ENCODE results near the gene DISC1.
A peak's percentile ranks its signal among the peaks of the same experiment; 100 is the strongest.
"Not testable (repeated sequence)": the region's sequence is repeated elsewhere in the genome, so short reads cannot be mapped to it uniquely, and the experiment has no call there.

Gene DISC1

DNA sequence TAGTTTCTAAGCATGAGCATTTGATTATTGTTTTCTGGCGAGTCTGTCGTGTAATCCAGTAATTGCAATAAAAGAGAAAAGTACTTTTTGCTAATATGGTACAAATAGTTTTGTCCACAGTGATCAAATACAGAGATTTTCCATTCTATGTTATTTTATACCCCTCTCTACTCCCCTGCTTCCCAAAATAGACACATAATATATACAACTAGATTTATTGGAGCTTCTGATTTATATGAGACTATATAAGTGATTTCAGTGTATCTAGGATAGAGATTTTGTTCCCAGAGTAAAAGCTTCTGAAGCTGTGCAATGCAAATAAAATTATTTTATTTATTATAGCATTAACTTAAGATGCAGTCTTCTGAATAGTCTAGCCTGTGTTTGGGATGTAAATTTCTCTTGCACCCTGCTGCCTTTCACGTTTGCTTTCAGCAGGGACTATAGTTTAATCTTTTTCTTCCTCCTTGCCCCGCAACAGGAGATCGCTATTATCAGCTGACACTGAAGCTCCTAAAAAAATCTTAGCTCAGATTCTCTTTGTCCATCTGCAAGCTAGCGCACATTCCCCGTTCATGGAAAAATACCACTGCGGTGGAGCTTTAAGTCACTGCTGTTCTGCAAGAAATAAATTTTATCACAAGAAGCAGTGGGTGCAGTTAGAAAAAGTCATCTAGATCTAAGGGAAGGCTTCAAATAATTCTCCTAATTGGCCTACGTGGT lies 273.3 kb downstream of the DISC1 start:
- Mint-ChIP-seq H3K4me1 (peaks cover 9% of the 10 kb centered on the region), H3K9me3 (no peaks in the 10 kb centered on the region), H3K36me3 (peaks cover 2% of the 10 kb centered on the region), H3K27me3 (no peaks in the 10 kb centered on the region), H3K4me3 (no peak overlapping the region), H3K27ac (no peak overlapping the region)
- CTCF ChIA-PET = no interaction called here
- DNase-seq = no peak

- CTCF ChIA-PET = no interaction called here
These were observed 277.0 kb downstream of the DISC1 start for GRCh38 chr1:231903586-231904081.

GRCh38 chr1:231907310-231907709 lies 280.7 kb downstream of the DISC1 start:
- H3K27me3 Mint-ChIP-seq, H3K4me3 Mint-ChIP-seq, CTCF ChIA-PET: not testable (repeated sequence)

More at GRCh38 chr1:231903586-231904081, 277.0 kb downstream of the DISC1 start:
- Mint-ChIP-seq H3K27ac (no peak overlapping the region), H3K36me3 (peaks cover 5% of the 10 kb centered on the region), H3K4me1 (peaks cover 3% of the 10 kb centered on the region), H3K4me3 (no peak overlapping the region), H3K27me3 (no peaks in the 10 kb centered on the region), H3K9me3 (peaks cover 2% of the 10 kb centered on the region)
- DNase-seq = no peak

GRCh38 chr1:231913493-231913892 lies 286.9 kb downstream of the DISC1 start:
- no peak for DNase-seq
- Mint-ChIP-seq H3K9me3 (peaks cover 6% of the 10 kb centered on the region), H3K4me3 (no peak overlapping the region), H3K27ac (no peak overlapping the region), H3K4me1 (peaks cover 57% of the 10 kb centered on the region), H3K36me3 (peaks cover 20% of the 10 kb centered on the region), H3K27me3 (peaks cover 7% of the 10 kb centered on the region)
- CTCF ChIA-PET = interaction anchor here (2.3 kb wide), 1 partner anchor 18 kb away, joined by 7 read pairs; no protein-coding TSS in a partner anchor

More at GRCh38 chr1:231907310-231907709, 280.7 kb downstream of the DISC1 start:
- not testable (repeated sequence) for H3K27ac Mint-ChIP-seq, DNase-seq, H3K4me1 Mint-ChIP-seq, H3K9me3 Mint-ChIP-seq
- H3K36me3 Mint-ChIP-seq = peaks cover 11% of the 10 kb centered on the region

DNA sequence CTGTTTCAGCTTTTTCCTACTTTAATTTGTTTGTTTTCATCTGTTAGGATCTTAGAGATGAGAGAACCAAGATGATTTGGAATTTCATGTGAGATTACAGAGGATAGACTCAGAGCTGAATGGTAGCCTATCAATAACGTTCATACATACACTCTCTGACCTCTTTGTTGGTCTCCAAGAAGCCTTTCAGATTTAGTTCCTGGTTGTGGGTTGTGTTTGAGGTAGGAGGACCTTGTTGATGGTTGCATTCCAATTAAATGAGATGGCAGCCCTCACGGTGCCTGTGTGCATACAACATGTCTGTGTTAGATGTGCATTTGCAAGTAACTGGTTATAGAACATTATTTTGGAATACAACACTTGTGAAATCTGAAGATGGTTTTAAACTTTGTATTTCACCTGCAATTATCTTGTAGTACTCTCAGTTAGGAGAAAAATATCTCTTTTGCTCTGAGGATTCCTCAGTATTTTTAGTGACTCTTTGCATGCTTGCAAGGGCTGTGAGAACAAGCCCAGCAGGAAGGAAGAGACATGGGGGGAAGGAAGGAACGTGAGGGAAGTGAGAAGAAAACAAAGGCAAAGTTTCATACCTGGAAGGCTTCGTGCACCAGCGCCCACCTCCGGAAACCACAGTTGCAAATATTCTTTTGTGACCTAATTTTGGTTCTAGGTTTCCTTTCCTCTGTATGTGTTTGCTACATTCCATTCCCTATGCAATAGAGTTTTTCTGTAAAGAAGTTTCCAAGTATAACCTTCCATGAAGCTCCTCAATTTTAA lies 291.8 kb downstream of the DISC1 start:
- Mint-ChIP-seq H3K4me3 (peak overlapping the region; percentile 50), H3K9me3 (peaks cover 4% of the 10 kb centered on the region), H3K27ac (peak overlapping the region; percentile 83), H3K36me3 (peaks cover 13% of the 10 kb centered on the region), H3K27me3 (no peaks in the 10 kb centered on the region), H3K4me1 (peaks cover 72% of the 10 kb centered on the region)
- CTCF ChIA-PET = no interaction called here
- peak; percentile 58 for DNase-seq

GRCh38 chr1:231919239-231919885 lies 292.8 kb downstream of the DISC1 start:
- CTCF ChIA-PET = interaction anchor here (1.1 kb wide), 1 partner anchor 13 kb away, joined by 3 read pairs; no protein-coding TSS in a partner anchor
- H3K36me3 Mint-ChIP-seq = peaks cover 9% of the 10 kb centered on the region
- H3K27ac Mint-ChIP-seq = peak overlapping the region; percentile 83
- peak overlapping the region; percentile 50 for H3K4me3 Mint-ChIP-seq
- H3K9me3 Mint-ChIP-seq = peaks cover 4% of the 10 kb centered on the region
- peaks cover 70% of the 10 kb centered on the region for H3K4me1 Mint-ChIP-seq
- no peak for DNase-seq
- H3K27me3 Mint-ChIP-seq = no peaks in the 10 kb centered on the region

DNA sequence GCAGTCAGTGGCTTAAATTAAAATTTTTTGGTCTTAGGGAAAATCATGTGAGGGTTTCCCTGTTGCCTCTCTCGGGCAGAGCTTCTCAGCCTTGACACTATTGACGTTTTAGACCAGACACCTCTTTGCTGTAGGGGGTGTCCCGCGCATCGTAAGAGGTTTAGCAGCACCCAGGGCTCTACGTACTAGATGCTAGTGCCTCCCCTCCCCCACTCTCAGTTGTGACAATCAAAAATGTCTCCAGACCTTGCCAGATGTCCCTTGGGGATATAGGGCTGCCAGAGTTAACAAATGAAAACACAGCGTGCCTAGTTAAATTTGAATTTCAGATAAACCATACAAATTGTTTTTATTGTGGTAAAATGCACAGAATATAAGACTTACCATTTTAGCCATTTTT lies 293.3 kb downstream of the DISC1 start:
- H3K27ac Mint-ChIP-seq = peak overlapping the region; percentile 83
- H3K9me3 Mint-ChIP-seq = peaks cover 4% of the 10 kb centered on the region
- CTCF ChIA-PET = interaction anchor here (1.1 kb wide), 1 partner anchor 13 kb away, joined by 3 read pairs; no protein-coding TSS in a partner anchor
- H3K4me3 Mint-ChIP-seq = peak overlapping the region; percentile 50
- H3K4me1 Mint-ChIP-seq = peaks cover 65% of the 10 kb centered on the region
- peak; percentile 22 for DNase-seq
- H3K27me3 Mint-ChIP-seq = no peaks in the 10 kb centered on the region
- peaks cover 9% of the 10 kb centered on the region for H3K36me3 Mint-ChIP-seq

DNA sequence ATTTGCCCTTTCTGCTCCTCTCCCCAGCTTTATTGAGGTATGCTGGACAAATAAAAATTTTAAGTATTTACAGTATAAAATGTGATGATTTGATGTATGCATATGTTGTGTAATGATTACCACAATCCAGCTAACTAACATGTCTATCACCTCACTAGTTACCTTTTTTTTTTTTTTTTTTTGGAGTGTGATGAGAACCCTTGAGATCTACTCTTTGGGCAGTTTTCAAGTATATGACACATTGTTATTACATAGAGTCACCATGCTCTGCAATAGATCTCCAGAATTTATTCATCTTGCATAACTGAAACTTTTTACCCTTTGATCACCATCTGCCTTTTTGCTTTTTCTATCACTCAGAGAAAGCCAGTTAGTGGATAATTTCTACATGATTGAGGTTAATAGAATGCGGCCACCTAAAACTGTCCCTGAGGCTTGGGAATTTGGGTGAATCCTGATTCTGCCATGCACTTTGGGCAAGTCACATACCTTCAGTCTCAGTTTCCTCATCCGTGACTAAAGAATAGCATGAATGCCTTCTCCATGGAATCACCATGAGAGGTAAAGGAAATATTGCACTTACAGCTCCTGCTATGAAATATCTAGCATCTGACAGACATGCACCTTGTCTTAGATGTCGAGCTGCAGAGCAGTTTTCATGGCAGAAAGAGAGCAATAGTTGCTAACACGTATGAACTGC lies 295.2 kb downstream of the DISC1 start:
- Mint-ChIP-seq H3K27me3 (no peaks in the 10 kb centered on the region), H3K9me3 (no peaks in the 10 kb centered on the region), H3K4me3 (no peak overlapping the region), H3K36me3 (peaks cover 3% of the 10 kb centered on the region), H3K4me1 (peaks cover 48% of the 10 kb centered on the region), H3K27ac (no peak overlapping the region)
- no peak for DNase-seq
- CTCF ChIA-PET = interaction anchor here (1.4 to 1.8 kb wide), 2 partner anchors 10 kb away, joined by 4 to 5 read pairs; no protein-coding TSS in a partner anchor

DNA sequence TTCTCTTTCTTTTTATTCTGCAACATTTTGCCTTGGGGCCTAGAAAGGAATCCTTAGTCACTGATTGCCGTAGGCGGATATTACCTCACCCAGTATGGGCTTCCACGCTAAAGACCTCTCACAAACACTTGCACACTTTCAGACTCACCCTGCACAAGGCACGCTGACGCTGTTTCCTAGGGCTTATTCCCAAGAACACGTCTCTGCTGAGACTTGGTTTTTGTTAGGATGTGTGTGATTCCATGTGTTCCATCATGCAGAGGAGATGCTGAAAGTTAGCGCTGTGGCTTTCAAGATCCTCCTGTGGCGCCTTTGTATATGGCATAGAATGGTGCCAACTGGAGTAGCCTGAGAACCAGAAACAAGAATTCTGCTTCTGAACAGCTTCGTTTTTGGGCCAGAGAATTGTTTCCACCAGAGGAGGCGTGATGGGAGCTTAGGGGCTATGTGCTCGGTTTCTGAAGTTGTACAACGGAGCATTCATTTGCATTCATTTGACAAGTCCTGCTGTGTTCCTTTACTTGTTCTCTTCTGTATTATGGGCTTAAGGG lies 297.0 kb downstream of the DISC1 start:
- no peak for DNase-seq
- Mint-ChIP-seq H3K4me1 (peaks cover 30% of the 10 kb centered on the region), H3K36me3 (peaks cover 3% of the 10 kb centered on the region), H3K4me3 (no peak overlapping the region), H3K9me3 (no peaks in the 10 kb centered on the region), H3K27me3 (no peaks in the 10 kb centered on the region), H3K27ac (no peak overlapping the region)
- CTCF ChIA-PET = interaction anchor here (1.8 kb wide), 1 partner anchor 9 kb away, joined by 5 read pairs; no protein-coding TSS in a partner anchor

- CTCF ChIA-PET = no interaction called here
- Mint-ChIP-seq H3K36me3 (peaks cover 3% of the 10 kb centered on the region), H3K27me3 (no peaks in the 10 kb centered on the region), H3K4me3 (no peak overlapping the region), H3K4me1 (peaks cover 24% of the 10 kb centered on the region), H3K9me3 (no peaks in the 10 kb centered on the region), H3K27ac (no peak overlapping the region)
- DNase-seq = no peak
These were observed 297.6 kb downstream of the DISC1 start for GRCh38 chr1:231924180-231924579.

- peaks cover 16% of the 10 kb centered on the region for H3K4me1 Mint-ChIP-seq
These were observed 299.3 kb downstream of the DISC1 start for GRCh38 chr1:231925864-231926263.

DNA sequence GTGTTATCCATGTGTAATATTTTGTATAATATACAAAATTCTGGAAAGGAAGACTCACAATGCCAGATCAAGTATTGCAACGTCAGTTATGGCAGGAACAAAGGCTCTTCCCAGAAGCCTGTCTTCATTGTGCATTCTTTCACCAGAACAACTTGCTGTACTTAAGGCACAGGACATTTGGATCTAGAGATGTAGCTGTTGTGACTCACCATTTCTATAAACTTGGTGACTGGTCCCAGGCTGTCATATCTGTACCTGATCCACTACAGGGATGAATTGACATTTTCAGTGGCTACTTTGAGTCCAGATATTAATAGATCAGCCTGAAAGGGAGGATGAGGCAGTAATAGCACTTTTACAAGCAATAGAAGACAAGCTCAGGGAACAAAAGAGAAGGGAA lies 299.8 kb downstream of the DISC1 start:
- CTCF ChIA-PET = interaction anchor here (1.7 kb wide), 1 partner anchor 382 kb away, joined by 3 read pairs; no protein-coding TSS in a partner anchor
- Mint-ChIP-seq H3K4me3 (no peak overlapping the region), H3K4me1 (peaks cover 13% of the 10 kb centered on the region)

More at GRCh38 chr1:231925864-231926263, 299.3 kb downstream of the DISC1 start:
- no peak for DNase-seq
- no peaks in the 10 kb centered on the region for H3K9me3 Mint-ChIP-seq
- no peak overlapping the region for H3K4me3 Mint-ChIP-seq
- CTCF ChIA-PET = interaction anchor here (0.7 to 1.7 kb wide), 2 partner anchors 59 to 383 kb away, joined by 3 read pairs; no protein-coding TSS in a partner anchor
- H3K27me3 Mint-ChIP-seq = no peaks in the 10 kb centered on the region
- no peak overlapping the region for H3K27ac Mint-ChIP-seq
- H3K36me3 Mint-ChIP-seq = peaks cover 3% of the 10 kb centered on the region

DNA sequence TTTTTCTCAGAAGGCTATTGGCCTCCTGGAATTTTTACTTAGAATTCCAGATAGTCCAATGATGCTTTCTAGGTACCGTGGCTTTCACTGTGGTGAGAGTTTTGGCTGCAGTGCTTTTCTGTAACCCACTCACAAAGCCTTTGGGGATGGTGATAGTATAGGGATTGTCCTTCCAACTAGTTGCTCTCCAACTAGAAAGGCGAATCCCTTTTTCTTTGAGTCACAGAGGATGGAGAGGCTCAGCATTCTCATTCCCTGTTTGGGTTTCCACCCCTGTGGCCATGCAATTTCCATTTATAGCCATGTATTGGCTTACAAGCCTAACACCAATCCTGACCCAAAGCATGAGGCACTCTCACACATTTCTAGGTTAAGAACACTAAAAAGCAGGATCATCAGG lies 300.3 kb downstream of the DISC1 start:
- Mint-ChIP-seq H3K4me3 (no peak overlapping the region), H3K36me3 (peaks cover 2% of the 10 kb centered on the region), H3K9me3 (peaks cover 2% of the 10 kb centered on the region), H3K4me1 (peaks cover 11% of the 10 kb centered on the region), H3K27ac (no peak overlapping the region), H3K27me3 (no peaks in the 10 kb centered on the region)
- CTCF ChIA-PET = no interaction called here
- no peak for DNase-seq

More for the DNA sequence above, 299.8 kb downstream of the DISC1 start:
- DNase-seq = no peak
- Mint-ChIP-seq H3K27me3 (no peaks in the 10 kb centered on the region), H3K27ac (no peak overlapping the region), H3K36me3 (peaks cover 3% of the 10 kb centered on the region), H3K9me3 (no peaks in the 10 kb centered on the region)

Data from activated naive CD4-positive, alpha-beta T cell treated with anti-CD3 and anti-CD28 coated beads, Interleukin-2, amount 10 ng/mL, durations not matched to agents 7 days and 5 days (primary cell).